HG02981 (cell line): ENCODE data around the gene CCDC157.

Experiments
- ATAC-seq: cut with Tn5 transposase; IDR thresholded peaks from one replicate; pipeline ENCODE4 v1.9.1; 2021; ENCODE audit warnings: mild to moderate bottlenecking, moderate library complexity; ENCODE audit not compliant: unreplicated experiment

The CCDC157 gene

GRCh38 chr22:30351226-30351625 is 5.6 kb upstream of the CCDC157 start:
- no peak for ATAC-seq

GRCh38 chr22:30354644-30355043 is 2.2 kb upstream of the CCDC157 start:
- no peak for ATAC-seq

GRCh38 chr22:30357236-30357570 is 396 bp downstream of the CCDC157 start:
- ATAC-seq: no peak

- ATAC-seq: no peak
These were observed 926 bp downstream of the CCDC157 start for GRCh38 chr22:30357650-30358215.

GRCh38 chr22:30358541-30358940 is 1.7 kb downstream of the CCDC157 start:
- ATAC-seq: no peak

- no peak for ATAC-seq
These were observed 5.3 kb downstream of the CCDC157 start for GRCh38 chr22:30361916-30362650.

GRCh38 chr22:30362651-30363281 is 6.0 kb downstream of the CCDC157 start:
- ATAC-seq: no peak

GRCh38 chr22:30365891-30366290 is 9.1 kb downstream of the CCDC157 start:
- ATAC-seq: no peak

GRCh38 chr22:30368420-30368819 is 11.6 kb downstream of the CCDC157 start:
- ATAC-seq: no peak

GRCh38 chr22:30370641-30371230 is 13.9 kb downstream of the CCDC157 start:
- ATAC-seq: no peak

GRCh38 chr22:30371321-30371720 is 14.5 kb downstream of the CCDC157 start:
- no peak for ATAC-seq

GRCh38 chr22:30371981-30372380 is 15.2 kb downstream of the CCDC157 start:
- ATAC-seq: no peak

GRCh38 chr22:30372915-30373314 is 16.1 kb downstream of the CCDC157 start:
- ATAC-seq: no peak

GRCh38 chr22:30373331-30374325 is 16.8 kb downstream of the CCDC157 start:
- ATAC-seq: no peak

GRCh38 chr22:30375312-30375849 is 18.6 kb downstream of the CCDC157 start:
- no peak for ATAC-seq

- ATAC-seq: no peak
These were observed 23.2 kb downstream of the CCDC157 start for GRCh38 chr22:30380011-30380410.

GRCh38 chr22:30381264-30381663 is 24.5 kb downstream of the CCDC157 start:
- ATAC-seq: no peak

GRCh38 chr22:30382340-30382739 is 25.5 kb downstream of the CCDC157 start:
- ATAC-seq: no peak

- ATAC-seq: no peak
These were observed 26.3 kb downstream of the CCDC157 start for GRCh38 chr22:30383061-30383460.

- ATAC-seq: no peak
These were observed 29.1 kb downstream of the CCDC157 start for GRCh38 chr22:30385942-30386341.

GRCh38 chr22:30386608-30386959 is 29.8 kb downstream of the CCDC157 start:
- no peak for ATAC-seq
